GM19328 (cell line): Measurements from ENCODE around the gene RORB.

Experiments used
- ATAC-seq: cut with Tn5 transposase; IDR thresholded peaks from one replicate; pipeline ENCODE4 v1.9.1; 2021; ENCODE audit warnings: mild to moderate bottlenecking, moderate library complexity; ENCODE audit not compliant: unreplicated experiment

RORB gene

DNA sequence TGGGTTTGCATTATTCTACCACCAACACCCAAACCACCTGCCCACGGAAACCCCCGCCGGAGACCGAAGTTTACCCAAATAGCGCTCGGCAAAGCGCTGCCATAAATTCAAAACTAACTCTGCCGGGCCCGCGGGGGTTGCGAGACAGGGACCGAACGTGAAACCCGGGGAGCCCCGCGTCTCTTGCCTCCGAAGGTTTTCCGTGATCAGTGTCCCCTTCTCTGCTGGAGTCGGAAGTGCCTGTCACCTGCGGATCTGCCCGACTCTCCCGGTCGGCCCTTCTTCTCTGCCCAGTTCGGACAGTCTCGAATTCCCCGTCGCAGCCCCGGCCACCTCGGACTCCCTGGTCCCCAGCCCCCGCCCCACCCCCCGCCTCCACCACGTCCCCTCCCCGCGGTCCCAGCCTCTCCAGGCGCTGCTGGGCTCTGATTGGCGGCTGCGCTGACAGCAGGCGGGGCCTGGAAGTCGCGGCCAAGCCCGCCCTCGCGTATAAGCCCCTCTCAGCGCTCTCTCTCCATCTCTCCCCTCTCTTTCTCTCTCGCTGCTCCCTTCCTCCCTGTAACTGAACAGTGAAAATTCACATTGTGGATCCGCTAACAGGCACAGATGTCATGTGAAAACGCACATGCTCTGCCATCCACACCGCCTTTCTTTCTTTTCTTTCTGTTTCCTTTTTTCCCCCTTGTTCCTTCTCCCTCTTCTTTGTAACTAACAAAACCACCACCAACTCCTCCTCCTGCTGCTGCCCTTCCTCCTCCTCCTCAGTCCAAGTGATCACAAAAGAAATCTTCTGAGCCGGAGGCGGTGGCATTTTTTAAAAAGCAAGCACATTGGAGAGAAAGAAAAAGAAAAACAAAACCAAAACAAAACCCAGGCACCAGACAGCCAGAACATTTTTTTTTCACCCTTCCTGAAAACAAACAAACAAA lies at the start of gene RORB:
RORB (plus strand) TSS at position 517 of the 929 bp plus-strand sequence. CDS start 642 bp downstream, outside the sequence.
- peak; percentile 92 for ATAC-seq

DNA sequence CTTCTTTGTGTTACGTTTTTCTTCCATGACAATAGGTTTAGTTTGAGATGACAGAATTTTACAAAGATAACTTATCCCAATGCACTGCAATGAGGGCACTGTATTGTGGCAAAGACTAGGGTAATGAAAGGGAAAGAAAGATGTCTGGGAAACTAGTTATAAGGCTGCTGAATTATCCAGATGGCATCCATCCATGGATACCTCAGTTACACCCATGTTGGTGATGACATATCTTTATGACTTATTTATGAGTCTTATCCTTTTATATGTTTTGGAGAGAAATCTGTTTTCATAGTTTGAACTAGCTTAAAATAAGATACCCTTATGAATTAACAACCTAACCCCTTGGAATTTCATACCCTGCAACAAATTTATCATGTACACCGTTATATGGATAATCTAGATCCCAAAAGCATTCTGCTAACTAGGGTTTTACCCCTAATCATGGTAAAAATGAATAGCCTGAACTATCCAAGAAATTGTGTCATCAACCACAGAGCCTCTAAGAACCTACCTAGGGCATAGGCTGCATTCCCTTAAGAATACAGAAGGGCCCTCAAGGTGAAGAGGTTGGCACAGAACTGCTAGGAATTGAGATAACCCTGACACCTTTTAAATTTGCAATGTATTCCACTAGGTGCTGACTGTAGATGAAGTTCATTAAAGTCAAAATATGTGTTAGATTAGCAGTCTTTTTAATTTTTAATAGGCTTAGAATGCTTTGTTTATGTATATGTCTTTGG lies 49.5 kb upstream of the RORB start:
- ATAC-seq = no peak

DNA sequence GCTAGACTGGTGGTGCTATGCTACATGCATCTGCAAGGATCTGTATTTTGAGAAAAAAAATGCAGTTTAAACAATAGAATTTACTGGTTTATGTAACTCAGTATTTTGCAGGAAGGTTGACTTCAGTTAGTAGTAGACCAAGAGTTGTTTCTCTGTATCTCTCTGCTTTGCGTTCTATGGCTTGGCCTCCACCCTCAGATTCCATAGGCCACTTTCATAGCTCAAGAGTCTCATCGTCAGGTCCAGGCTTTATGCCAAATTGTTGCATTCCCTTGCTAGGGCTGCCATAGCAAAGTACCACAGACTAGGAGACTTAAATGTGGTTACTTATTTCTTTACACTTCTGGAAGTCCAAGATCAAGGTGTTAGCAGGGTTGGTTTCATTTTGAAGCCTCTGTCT lies 48.1 kb upstream of the RORB start:
- ATAC-seq = no peak

DNA sequence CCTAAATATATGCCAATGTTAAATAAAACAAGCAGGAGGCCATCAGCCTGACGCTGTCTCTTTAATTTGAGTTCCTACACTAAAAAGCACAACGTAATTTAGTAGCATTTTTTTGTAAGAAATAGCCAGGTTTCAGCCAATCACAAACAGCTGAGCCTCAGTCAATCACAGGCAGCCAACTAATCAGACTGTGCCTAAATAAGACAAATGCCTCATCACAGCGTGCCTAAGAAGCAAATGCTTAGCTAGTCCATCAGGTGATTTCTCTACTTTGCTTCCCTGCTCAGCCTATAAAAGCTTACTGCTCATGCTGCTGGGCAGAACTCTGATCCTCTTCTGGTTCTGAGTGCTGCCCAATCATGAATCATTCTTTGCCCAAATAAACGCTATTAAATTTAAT lies 38.3 kb upstream of the RORB start:
- no peak for ATAC-seq

DNA sequence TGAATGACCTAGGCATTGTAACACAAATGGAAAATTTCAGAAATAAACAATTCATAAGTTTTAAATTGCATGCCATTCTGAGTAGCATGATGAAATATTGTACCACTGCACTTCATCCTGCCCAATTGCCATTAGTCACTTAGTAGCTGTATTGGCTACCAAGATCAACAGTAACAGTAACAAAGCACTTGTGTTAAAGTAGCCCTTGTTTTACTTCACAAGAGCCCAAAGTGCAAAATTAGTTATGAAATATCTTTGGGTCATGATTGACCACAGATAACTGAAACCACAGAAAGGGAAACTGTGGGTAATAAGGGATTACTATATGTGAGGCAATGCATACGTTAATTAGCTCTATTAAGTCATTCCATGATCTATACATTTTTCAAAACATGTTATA lies 33.3 kb upstream of the RORB start:
- no peak for ATAC-seq

DNA sequence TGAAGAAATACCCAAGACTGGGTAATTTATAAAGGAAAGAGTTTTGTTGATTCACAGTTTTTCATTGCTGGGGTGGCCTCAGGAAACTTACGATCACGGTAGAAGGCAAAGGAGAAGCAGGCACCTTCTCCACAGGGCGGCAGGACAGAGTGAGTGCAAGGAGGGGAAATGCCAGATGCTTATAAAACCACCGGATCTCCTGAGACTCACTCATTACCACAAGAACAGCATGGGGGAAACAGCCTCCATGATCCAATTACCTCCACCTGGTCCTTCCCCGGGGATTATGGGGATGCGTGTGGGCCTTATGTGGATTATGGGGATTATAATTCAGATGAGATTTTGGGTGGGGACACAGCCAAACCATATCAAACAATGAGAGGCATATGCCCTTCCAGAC lies 18.5 kb upstream of the RORB start:
- no peak for ATAC-seq

DNA sequence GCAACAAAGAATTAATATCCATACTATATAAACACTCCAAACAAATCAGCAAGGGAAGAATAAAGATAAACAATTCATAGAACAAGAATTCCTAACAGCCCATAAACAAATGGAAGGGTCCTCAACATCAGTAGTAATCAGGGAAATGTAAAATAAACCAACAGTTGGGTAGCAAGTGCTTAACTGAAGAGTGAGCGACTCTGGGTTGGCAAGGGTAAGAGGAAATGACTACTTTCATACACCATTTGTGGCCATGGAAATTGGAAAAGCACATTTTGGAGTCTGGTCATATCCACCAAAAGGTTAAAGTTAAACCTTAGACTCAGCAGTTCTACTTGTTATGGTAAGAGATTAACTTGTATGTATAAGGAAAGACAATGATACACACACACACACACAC lies 17.4 kb upstream of the RORB start:
- no peak for ATAC-seq

DNA sequence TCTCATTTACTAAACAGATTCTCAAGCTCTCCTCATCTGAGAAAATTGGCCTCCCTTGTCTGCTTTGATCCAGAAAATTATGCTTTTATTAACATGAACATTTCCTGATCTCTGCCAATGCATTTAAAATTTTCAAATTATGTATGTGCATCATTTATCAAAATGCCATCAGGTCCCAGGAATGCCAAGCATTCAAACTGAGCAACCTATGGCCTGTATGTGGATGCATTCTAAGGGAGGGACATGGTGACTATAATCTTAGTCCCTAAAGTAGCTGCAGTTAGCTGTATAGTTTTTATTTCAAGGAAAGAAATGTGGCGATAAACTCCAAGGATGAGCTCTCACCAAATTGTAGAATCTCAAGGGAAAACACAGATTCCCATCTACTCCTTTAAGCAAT lies 9.7 kb upstream of the RORB start:
- ATAC-seq = no peak

DNA sequence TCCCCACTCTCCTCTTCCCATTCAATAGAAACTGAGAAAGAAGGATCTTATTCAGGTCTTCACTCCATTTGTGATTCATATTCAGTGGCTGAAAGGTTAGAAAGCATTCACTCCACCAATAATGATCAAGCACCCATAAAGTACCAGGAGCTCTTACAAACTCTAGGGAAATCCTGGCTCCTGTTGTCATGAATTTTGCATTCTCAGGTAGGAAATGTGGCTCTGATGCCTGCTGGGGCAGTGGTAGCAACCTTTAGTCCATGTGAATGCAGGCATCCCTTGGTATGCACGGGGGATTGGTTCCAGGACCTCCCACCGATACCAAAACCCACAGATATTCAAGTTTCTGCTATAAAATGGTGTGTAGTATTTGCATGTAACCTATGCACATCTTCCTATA lies 3.6 kb upstream of the RORB start:
- no peak for ATAC-seq

DNA sequence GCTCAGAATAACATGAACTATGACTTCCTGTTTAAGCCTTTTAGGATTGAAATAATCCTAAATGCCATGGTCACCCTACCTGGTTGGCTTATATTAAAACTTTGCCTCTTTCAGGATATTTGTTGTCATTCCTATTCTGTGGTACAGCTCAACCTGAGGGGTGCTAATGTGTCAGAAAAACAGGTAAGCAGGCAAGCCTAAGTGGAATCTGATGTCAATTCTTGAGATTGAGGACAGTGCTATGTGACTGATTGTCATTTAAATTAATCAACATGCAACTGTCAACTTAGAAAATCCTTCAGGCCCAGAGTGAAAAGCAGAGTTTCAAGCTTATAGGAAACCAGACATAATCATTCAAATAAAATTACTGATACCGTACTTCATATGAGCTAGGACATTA lies 2.6 kb upstream of the RORB start:
- ATAC-seq = no peak

DNA sequence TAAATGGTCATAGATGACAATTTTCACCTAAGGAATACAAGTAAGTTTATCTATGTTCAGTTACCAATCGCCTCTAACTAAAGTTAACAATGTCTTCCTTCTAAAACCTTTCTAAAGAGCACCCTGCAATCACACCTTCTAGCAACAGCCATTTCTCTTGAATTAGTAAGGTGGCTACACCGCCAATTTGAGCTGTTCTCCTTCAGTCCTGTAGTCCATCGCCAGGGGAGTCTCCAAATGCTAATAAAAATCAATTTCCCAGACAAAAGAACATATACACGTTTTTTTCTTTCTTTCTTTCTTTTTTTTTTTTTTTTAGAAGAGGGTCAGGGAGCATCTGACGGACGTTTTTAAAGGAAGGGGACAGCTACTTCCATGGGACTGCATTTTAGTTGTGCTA lies 729 bp upstream of the RORB start:
- no peak for ATAC-seq

DNA sequence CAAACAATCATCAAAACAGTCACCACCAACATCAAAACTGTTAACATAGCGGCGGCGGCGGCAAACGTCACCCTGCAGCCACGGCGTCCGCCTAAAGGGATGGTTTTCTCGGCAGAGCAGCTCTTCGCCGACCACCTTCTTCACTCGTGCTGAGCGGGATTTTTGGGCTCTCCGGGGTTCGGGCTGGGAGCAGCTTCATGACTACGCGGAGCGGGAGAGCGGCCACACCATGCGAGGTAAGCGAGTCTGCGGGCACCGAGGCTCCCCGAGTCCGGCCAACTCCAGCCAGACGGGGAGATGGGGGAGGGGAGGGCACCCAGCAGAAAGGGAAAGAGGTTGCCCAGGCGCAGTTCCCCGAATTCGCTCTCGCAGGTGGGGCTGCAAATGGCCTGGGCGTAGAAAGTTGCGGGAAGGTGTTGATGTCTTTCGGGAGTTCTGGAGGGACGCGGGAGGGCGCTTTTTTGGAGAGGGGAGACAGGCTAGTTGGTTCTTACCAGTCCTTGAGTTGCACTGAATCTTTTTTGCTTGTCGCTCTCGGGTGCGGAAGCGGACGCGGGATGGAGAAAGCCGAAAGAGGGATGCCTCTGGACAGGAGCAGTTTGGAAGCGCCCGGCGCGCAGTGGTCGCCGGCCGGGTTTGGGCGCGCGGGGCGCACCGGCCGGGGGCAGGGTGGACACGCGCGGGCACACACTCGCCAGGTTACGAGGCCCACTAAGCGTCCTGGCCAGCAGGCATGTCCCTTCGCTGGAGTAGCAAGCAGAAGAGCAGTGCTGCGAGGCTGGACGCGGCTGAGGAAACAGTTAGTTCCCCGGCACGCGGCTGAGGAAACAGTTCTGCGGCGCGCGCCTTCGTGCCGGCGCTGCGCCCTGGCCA lies 849 bp downstream of the RORB start:
- no peak for ATAC-seq

DNA sequence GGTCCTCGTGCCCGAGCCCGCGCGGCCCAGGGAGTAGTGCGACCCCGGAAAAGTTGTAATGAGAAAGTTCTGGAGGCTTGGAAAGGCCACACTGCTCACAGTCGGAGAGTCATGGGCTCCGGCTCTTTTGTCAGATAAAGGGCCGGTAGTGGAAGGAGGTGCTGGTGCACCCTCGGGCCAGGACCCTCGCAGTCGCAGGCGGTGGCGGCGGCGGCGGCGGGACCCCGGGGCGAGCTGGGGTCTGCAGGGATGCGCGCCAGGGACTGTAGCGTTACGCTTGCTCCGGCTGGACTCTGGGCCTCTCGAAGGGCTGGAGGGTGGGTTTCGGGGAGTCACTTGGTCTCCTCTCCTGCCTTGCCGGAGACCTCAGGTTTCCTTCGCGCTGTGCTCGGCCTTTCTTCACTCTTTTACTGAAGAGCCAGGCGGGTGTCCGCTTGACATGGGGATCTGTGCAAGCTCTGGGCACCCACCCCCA lies 1.5 kb downstream of the RORB start:
- ATAC-seq = no peak

DNA sequence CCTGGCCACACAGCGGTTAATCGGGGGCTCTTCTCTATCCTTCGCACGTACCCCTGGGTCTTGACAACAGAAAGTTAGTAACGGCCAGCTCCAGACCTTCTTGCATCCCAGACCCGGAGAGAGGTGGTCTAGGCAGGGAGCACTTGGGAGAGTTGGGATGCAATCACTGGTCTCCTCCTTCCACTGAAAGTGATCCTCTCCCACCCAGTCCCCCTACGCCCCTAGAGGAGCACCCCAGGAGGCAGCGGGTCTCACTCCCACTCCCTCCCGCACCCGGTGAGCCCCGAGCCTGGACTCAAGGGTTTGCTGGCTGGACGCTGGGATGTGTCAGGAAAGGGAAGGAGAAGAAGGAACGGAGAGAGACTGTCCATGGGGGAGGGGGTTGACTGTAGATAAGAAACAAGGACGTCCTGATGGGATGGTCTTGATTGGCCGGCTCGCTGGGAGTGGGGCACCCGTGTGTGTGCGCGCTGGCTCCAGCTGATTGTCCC lies 2.0 kb downstream of the RORB start:
- ATAC-seq = no peak

DNA sequence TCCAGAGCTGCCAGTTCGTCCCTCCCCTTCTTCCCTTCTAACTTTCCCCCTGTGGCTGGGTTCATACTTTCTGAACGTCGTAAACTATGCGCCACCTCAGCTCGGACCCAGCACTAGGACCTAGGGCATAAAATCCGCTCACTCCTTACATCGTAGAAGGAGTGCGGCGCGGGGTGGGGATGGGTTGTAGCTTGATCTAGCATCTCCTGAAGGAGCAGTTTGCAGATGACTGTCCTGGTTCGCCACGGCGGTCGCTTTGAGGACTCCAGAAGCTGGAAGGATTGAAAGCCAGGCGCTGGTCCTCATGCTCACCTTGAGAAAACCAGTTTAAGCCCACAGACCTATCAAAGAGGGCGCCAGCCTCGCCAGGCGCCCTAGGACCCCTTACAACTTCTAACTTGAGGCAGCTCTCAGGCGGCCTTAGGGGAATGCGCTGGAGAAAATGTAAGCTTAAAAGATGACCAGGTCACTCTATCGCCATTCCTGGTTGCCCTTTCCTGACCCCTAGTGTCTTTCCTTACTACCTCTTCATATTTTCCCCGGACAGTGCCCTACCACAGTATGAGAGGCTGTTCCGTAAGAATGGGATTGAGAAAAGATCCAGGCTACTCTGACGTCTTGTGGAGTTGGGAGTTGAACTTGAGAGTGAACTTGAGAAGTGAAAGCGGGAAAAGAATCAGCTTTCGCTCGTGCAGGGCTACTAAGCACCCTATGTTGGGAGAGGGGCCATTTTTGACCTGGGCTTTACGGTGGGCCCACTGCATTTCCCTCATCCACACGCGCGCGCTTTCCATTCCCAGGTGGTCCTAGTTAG lies 2.8 kb downstream of the RORB start:
- no peak for ATAC-seq

DNA sequence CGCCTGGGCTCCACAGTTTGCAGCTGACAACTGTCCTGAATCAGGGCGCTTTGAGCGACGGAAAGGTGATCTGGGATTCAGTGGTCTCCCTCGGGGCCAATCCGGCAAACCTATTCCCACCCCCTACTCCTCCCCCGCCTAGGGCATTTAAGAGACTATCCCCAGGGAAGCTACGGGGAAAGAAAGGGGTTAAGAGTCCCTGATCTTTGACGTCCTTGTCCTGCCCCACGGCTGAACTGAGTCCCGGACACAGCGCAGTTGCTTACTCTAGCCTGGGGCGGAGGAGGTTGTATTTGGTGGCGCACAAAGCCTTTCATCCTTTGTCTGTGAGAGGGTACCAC lies 3.4 kb downstream of the RORB start:
- no peak for ATAC-seq

DNA sequence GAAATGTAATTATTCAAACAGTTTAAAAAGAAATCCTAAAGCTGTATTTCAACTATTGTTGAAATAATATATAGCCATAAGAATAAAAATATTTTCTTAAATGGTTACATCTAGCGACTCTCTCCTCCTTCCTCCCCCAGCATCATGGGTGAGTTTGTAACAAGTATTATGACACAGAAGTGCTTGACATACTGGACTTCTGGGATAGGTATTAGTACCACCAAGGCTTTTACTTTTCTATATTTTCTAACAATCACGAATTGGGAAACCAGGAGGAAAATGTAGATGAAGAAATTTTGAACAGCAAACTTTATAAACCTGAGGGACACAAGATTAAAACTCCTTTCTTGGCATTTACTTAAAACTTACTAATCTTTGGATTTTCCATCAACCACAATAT lies 4.4 kb downstream of the RORB start:
- ATAC-seq = no peak

DNA sequence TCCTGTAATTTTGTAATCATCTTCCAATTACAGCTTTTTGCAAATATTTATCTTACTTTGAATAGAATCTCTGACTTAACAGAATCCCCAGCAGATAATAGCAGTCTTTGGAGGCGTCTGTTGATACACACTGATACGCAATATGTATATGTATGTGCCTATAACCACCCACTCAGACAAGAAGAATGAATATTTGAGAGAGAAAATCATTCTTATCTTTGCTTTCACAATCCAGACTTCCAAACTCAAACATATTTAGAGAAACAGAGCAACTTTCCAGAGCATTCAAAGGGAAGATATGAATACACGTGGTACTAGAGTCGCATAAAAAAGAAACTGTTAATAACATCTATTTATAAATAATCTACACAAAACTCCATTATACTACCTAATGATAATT lies 6.1 kb downstream of the RORB start:
- ATAC-seq = no peak

DNA sequence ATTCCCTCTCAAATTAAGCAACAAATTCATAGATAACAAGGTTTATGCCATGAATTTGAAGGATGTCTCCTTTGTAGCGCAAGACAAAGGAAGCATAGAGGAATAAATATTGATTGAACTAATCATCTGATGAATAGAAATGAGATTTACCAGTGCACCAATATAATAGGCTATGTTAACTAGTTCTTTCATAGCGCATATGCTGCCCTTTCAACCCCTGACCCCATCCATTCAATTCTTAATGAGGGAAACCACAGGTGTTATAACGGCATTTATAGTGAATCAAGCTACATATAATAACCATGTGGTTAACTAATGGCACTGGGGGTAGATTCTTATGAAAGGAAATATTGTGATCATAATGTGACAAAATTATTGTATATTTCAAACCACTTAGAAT lies 6.5 kb downstream of the RORB start:
- ATAC-seq = no peak

DNA sequence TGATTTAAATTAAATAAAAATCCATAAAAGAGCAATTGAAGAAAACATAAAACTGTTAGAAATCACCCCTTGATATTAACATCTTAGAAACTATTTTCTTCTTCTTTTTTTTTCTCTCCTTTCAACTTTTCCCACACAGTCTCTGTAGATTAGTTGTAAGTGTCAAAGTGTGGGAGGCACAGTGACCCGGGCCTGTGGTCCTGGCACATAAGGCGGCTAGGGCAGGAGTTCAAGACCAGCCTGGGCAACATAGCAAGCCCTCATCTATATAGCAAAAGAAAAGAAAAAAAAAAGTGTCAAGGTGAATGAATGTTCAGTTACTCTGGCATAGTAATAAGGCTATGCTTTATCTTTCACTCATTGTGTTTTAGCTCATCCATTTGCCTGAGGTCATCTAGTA lies 14.2 kb downstream of the RORB start:
- ATAC-seq = no peak
